Measurements from ENCODE around the gene CHRNA9.

GRCh38 chr4:40402556-40402955 lies 67.4 kb downstream of the CHRNA9 start:
- TF ChIP-seq POLR2A (IDR thresholded peaks at IDR 0.05; ENCODE audit: low read depth, low read length), result no peak
- no peak for TF ChIP-seq CTCF (conservative IDR thresholded peaks at IDR 0.05; ENCODE audit: low read depth, low read length)
- no peak for TF ChIP-seq RFX5 (IDR thresholded peaks at IDR 0.05; ENCODE audit: low read depth, low read length)
- TF ChIP-seq RCOR1 (IDR thresholded peaks at IDR 0.05; ENCODE audit: insufficient replicate concordance, low read length), result no peak
- no peak for TF ChIP-seq MXI1 (IDR thresholded peaks at IDR 0.05; ENCODE audit: borderline replicate concordance, low read depth, low read length)
- TF ChIP-seq SMC3 (IDR thresholded peaks at IDR 0.05; ENCODE audit: low read depth, low read length), result no peak
- TF ChIP-seq ELK1 (IDR thresholded peaks at IDR 0.05; ENCODE audit: borderline replicate concordance, low read depth, low read length), result no peak
- no peak for TF ChIP-seq CEBPB (IDR thresholded peaks at IDR 0.05; ENCODE audit: low read depth, low read length)
- no peak for TF ChIP-seq FOS (IDR thresholded peaks at IDR 0.05; ENCODE audit: low read depth, low read length)
- no peak for TF ChIP-seq RAD21 (IDR thresholded peaks at IDR 0.05; ENCODE audit: low read length)
- TF ChIP-seq USF2 (IDR thresholded peaks at IDR 0.05; ENCODE audit: low read depth, low read length), result no peak
- no peak for TF ChIP-seq MAZ (IDR thresholded peaks at IDR 0.05; ENCODE audit: borderline replicate concordance, low read depth, low read length)
- no peak for TF ChIP-seq BHLHE40 (IDR thresholded peaks at IDR 0.05; ENCODE audit: low read depth, low read length)

Data from IMR-90 (cell line).